Lung (tissue), 16 donors: ENCODE measurements around the gene CBY1. TPM values are rescaled to one million over a fixed set of nuclear protein-coding genes. Genes with fewer than 3 reads are reported as not detected.

Experiments
- ATAC-seq: fragments of 200-7000 bp; cut with Tn5 transposase; one replicate; pipeline ENCODE4 v1.9.1; 2020; ENCODE audit warnings: moderate number of reproducible peaks; ENCODE audit not compliant: insufficient read depth, low FRiP score
- DNase-seq, 3 donors: peaks; one replicate each; pipeline ENCODE4 v3.0.0-alpha.2; 2013 to 2017
- H3K27ac ChIP-seq, 2 donors: one replicate each; pipeline ENCODE4 v1.5.1; 2013; ENCODE audit warnings: mild to moderate bottlenecking in 2 of 2, moderate library complexity in 2 of 2, control low read depth in 1 of 2, inconsistent platforms in 1 of 2, low read depth in 1 of 2, low read length in 1 of 2
- H3K27me3 ChIP-seq, 3 donors: one replicate each; pipeline ENCODE4 v1.5.1; 2013; ENCODE audit warnings: low read length in 2 of 3; ENCODE audit not compliant: control insufficient read depth in 3 of 3, insufficient read depth in 3 of 3
- H3K36me3 ChIP-seq, 4 donors: one replicate each; pipeline ENCODE4 v1.5.1; 2013; ENCODE audit warnings: low read length in 4 of 4, mild to moderate bottlenecking in 1 of 4, moderate library complexity in 1 of 4; ENCODE audit not compliant: control insufficient read depth in 4 of 4, insufficient read depth in 4 of 4
- H3K4me1 ChIP-seq, 5 donors: one replicate each; pipeline ENCODE4 v1.5.1; 2013; ENCODE audit warnings: low read length in 5 of 5, mild to moderate bottlenecking in 2 of 5, moderate library complexity in 1 of 5; ENCODE audit not compliant: control insufficient read depth in 5 of 5, insufficient read depth in 5 of 5
- H3K4me3 ChIP-seq: one replicate; pipeline ENCODE4 v1.5.1; 2013; ENCODE audit warnings: mild to moderate bottlenecking, control low read depth, moderate library complexity
- H3K9ac ChIP-seq, 2 donors: one replicate each; pipeline ENCODE4 v1.5.1; 2013; ENCODE audit warnings: low read length in 2 of 2, control low read depth in 1 of 2; ENCODE audit not compliant: insufficient read depth in 1 of 2
- H3K9me3 ChIP-seq, 4 donors: one replicate each; pipeline ENCODE4 v1.5.1; 2013; ENCODE audit warnings: low read length in 3 of 4, mild to moderate bottlenecking in 1 of 4, moderate library complexity in 1 of 4; ENCODE audit not compliant: control insufficient read depth in 4 of 4, insufficient read depth in 3 of 4
- CTCF ChIP-seq: IDR thresholded peaks from 2 replicates; pipeline ENCODE4 v1.5.1; 2012; ENCODE audit warnings: mild to moderate bottlenecking; ENCODE audit errors: control extremely low read depth, extremely low read depth
- WGBS, 2 donors: extraction: QIAGEN DNeasy Blood & Tissue Kit; methylation state at CpG; one replicate each; pipeline ENCODE4 v1.1.7; 2013; 5-methylcytosine and 5-hydroxymethylcytosine counted together
- long read RNA-seq, 5 donors: transcript quantifications; one replicate each; lab custom pipeline, GENCODE V29; 2026
- polyA plus RNA-seq, 2 donors: library from polyadenylated mRNA; stranded (reverse); fragments of 200-250 nt; gene quantifications; one replicate each; pipeline ENCODE4 v1.2.1, GENCODE V29; 2013
- total RNA-seq, 2 donors: library from RNA; depleted of rRNA in 1 of 2; stranded (reverse); fragments of >200 nt in 1 of 2; gene quantifications; one replicate each; pipeline ENCODE4 v1.2.1, GENCODE V29; 2014 to 2021
- donor health status: control.
- donor health status: control.
- donor health status: Bipolar disorder and iron deficiency.
- donor health status: healthy.
- donor health status: DM: yes; HTN: yes; CAD: no.

Gene CBY1
- total RNA-seq (10 to 100 TPM; 25.9 to 32.4 TPM), polyA plus RNA-seq (10 to 100 TPM; 24.8 to 49.0 TPM)
- long read RNA-seq, donor 1, transcript CBY1-201 (5 exons, 1,133 nt) = major isoform, 21 of 27 reads
- long read RNA-seq, donor 1, partial matches to known transcripts = 0 of 27 reads
- long read RNA-seq, donor 1, other reads (novel, unspliced or antisense) = 0 of 27 reads
- long read RNA-seq, donor 2, transcript CBY1-201 (5 exons, 1,133 nt) = major isoform, 5 of 15 reads
- long read RNA-seq, donor 2, partial matches to known transcripts = 10 of 15 reads
- long read RNA-seq, donor 2, other reads (novel, unspliced or antisense) = 0 of 15 reads
- long read RNA-seq, donor 3, transcript CBY1-201 (5 exons, 1,133 nt) = major isoform, 14 of 16 reads
- long read RNA-seq, donor 3, partial matches to known transcripts = 0 of 16 reads
- long read RNA-seq, donor 3, other reads (novel, unspliced or antisense) = 0 of 16 reads
- long read RNA-seq, donor 4, transcript CBY1-201 (5 exons, 1,133 nt) = major isoform, 5 of 21 reads
- long read RNA-seq, donor 4, partial matches to known transcripts = 15 of 21 reads
- long read RNA-seq, donor 4, other reads (novel, unspliced or antisense) = 0 of 21 reads
- long read RNA-seq, donor 5, transcript CBY1-201 (5 exons, 1,133 nt) = major isoform, 22 of 29 reads
- long read RNA-seq, donor 5, partial matches to known transcripts = 0 of 29 reads
- long read RNA-seq, donor 5, other reads (novel, unspliced or antisense) = 0 of 29 reads

GRCh38 chr22:38656256-38657044, at the start of gene CBY1, which contains the start of gene FAM227A:
CBY1 (plus strand) TSS chr22:38656638; CDS start chr22:38668055, 11,417 bp downstream.
FAM227A (minus strand) TSS chr22:38656392; CDS start chr22:38650168, 6,224 bp downstream.
- peak within 1 kb of the TSS; percentile 90 to 92 for H3K27ac ChIP-seq
- no peaks in the 10 kb centered on the region for H3K9me3 ChIP-seq
- ATAC-seq (peak; percentile 87), DNase-seq (peak; percentile 92 to 94 (median 92))
- H3K9ac ChIP-seq = peak within 1 kb of the TSS; percentile 93 to 98
- H3K36me3 ChIP-seq = peaks cover 0 to 5% (median 0%) of the 10 kb centered on the region in 4 donors
- WGBS, 2 donors = 0% methylated on average over 63 to 66 of the region's 66 CpGs
- H3K4me3 ChIP-seq = peak within 1 kb of the TSS; percentile 90
- TF ChIP-seq CTCF = no peak
- peaks cover 0 to 14% (median 5%) of the 10 kb centered on the region in 5 donors for H3K4me1 ChIP-seq
- H3K27me3 ChIP-seq = no peaks in the 10 kb centered on the region

- no peak overlapping the region for H3K9ac ChIP-seq
- no peak for TF ChIP-seq CTCF
- H3K4me3 ChIP-seq = no peak overlapping the region
- DNase-seq (no peak), ATAC-seq (no peak)
- H3K4me1 ChIP-seq = peaks cover 0 to 2% (median 0%) of the 10 kb centered on the region in 5 donors
- 75 to 84% methylated on average over 3 of the region's 3 CpGs for WGBS, 2 donors
- peaks cover 0 to 2% (median 0%) of the 10 kb centered on the region in 4 donors for H3K36me3 ChIP-seq
- no peak overlapping the region for H3K27ac ChIP-seq
- H3K27me3 ChIP-seq = no peaks in the 10 kb centered on the region
- H3K9me3 ChIP-seq = peaks cover 0 to 2% (median 0%) of the 10 kb centered on the region in 4 donors
Measured at GRCh38 chr22:38607680-38608079, 48.8 kb upstream of the CBY1 start.

- H3K9ac ChIP-seq = no peak overlapping the region
Measured at GRCh38 chr22:38608992-38609750, 47.3 kb upstream of the CBY1 start.

More at GRCh38 chr22:38608992-38609750, 47.3 kb upstream of the CBY1 start:
- peaks cover 0 to 2% (median 0%) of the 10 kb centered on the region in 4 donors for H3K36me3 ChIP-seq
- ATAC-seq (no peak), DNase-seq (peak in 1 of 3 donors; percentile 3)
- H3K4me1 ChIP-seq = peaks cover 0 to 2% (median 0%) of the 10 kb centered on the region in 5 donors
- H3K9me3 ChIP-seq = peaks cover 0 to 2% (median 0%) of the 10 kb centered on the region in 4 donors
- 89 to 92% methylated on average over 13 of the region's 13 CpGs for WGBS, 2 donors
- no peak overlapping the region for H3K4me3 ChIP-seq
- no peak for TF ChIP-seq CTCF
- H3K27me3 ChIP-seq = no peaks in the 10 kb centered on the region
- H3K27ac ChIP-seq = no peak overlapping the region
